ENCODE results near the gene ATP2B3. TPM values are rescaled to one million over a fixed set of nuclear protein-coding genes. Genes with fewer than 3 reads are reported as not detected.

ATP2B3 gene
- polyA plus RNA-seq, 1 donor (not counting 4 experiments of a cell fraction or from before 2014, with no cell fraction given): not detected

- H4K20me1 ChIP-seq (ENCODE audit: control insufficient read depth, extremely low read depth, insufficient read depth, low read length): no peaks in the 10 kb centered on the region
- dilution Hi-C loops (cut with MboI; ENCODE audit: extremely low pct_ligation_motif_present, low sequenced_read_pairs): no loop called here
- peak overlapping the region; percentile 65 for H2AFZ ChIP-seq (ENCODE audit: control insufficient read depth, low read length)
Observed at GRCh38 chrX:153469811-153470410, 47.5 kb upstream of the ATP2B3 start.

GRCh38 chrX:153470411-153471363 is 46.8 kb upstream of the ATP2B3 start, which contains the start of gene HAUS7:
Gene HAUS7, minus strand, starts transcription at chrX:153470576. Its CDS starts 19 bp downstream, at chrX:153470557.
- H3K9me3 ChIP-seq (ENCODE audit: control insufficient read depth, low read depth, low read length): no peaks in the 10 kb centered on the region
- no peaks in the 10 kb centered on the region for H3K27me3 ChIP-seq (ENCODE audit: control insufficient read depth, extremely low read depth, insufficient read depth, low read length)
- DNase-seq (ENCODE audit: low read depth, low spot score): peak; percentile 45
- peaks cover 3% of the 10 kb centered on the region for H3K4me1 ChIP-seq (ENCODE audit: control insufficient read depth, extremely low read depth, insufficient read depth, low read length)
- no peaks in the 10 kb centered on the region for H3K36me3 ChIP-seq (ENCODE audit: control insufficient read depth in 2 of 2, extremely low read depth in 1 of 2, insufficient read depth in 2 of 2, low read length in 2 of 2)
- H3K9me1 ChIP-seq (ENCODE audit: control insufficient read depth, extremely low read depth, insufficient read depth, low read length): no peaks in the 10 kb centered on the region
- H3K27ac ChIP-seq (ENCODE audit: control insufficient read depth, insufficient read depth, low read length): peak within 1 kb of the TSS; percentile 20
- dilution Hi-C loops (cut with MboI; ENCODE audit: extremely low pct_ligation_motif_present, low sequenced_read_pairs): no loop called here
- peak within 1 kb of the TSS; percentile 67 for H3K9ac ChIP-seq (ENCODE audit: control insufficient read depth, extremely low read depth, insufficient read depth, low read length)
- H3K4me2 ChIP-seq (ENCODE audit: control insufficient read depth, extremely low read depth, insufficient read depth, low read depth, low read length): peak within 1 kb of the TSS; percentile 78
- no peak for TF ChIP-seq EZH2 (IDR thresholded peaks at IDR 0.05; ENCODE audit: low read length)
- TF ChIP-seq, protein P1, sequence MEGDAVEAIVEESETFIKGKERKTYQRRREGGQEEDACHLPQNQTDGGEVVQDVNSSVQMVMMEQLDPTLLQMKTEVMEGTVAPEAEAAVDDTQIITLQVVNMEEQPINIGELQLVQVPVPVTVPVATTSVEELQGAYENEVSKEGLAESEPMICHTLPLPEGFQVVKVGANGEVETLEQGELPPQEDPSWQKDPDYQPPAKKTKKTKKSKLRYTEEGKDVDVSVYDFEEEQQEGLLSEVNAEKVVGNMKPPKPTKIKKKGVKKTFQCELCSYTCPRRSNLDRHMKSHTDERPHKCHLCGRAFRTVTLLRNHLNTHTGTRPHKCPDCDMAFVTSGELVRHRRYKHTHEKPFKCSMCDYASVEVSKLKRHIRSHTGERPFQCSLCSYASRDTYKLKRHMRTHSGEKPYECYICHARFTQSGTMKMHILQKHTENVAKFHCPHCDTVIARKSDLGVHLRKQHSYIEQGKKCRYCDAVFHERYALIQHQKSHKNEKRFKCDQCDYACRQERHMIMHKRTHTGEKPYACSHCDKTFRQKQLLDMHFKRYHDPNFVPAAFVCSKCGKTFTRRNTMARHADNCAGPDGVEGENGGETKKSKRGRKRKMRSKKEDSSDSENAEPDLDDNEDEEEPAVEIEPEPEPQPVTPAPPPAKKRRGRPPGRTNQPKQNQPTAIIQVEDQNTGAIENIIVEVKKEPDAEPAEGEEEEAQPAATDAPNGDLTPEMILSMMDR (optimal IDR thresholded peaks at IDR 0.05 in 1 of 3, IDR thresholded peaks at IDR 0.05 in 1 of 3, conservative IDR thresholded peaks at IDR 0.05 in 1 of 3; ENCODE audit: extremely low read depth in 1 of 3, insufficient read depth in 2 of 3, low read length in 3 of 3): peak in 2 of 3 experiments; percentile 56 to 80
- peak within 1 kb of the TSS; percentile 65 for H2AFZ ChIP-seq (ENCODE audit: control insufficient read depth, low read length)
- H4K20me1 ChIP-seq (ENCODE audit: control insufficient read depth, extremely low read depth, insufficient read depth, low read length): no peaks in the 10 kb centered on the region
- H3K4me3 ChIP-seq (ENCODE audit: control insufficient read depth in 2 of 3, extremely low read depth in 1 of 3, insufficient read depth in 2 of 3, low read depth in 1 of 3, low read length in 3 of 3): peak within 1 kb of the TSS; percentile 51 to 78 (median 70)
- no peak for FAIRE-seq
- H3K79me2 ChIP-seq (ENCODE audit: control insufficient read depth, insufficient read depth, low read length): peaks cover 4% of the 10 kb centered on the region

More at GRCh38 chrX:153469811-153470410, 47.5 kb upstream of the ATP2B3 start:
- DNase-seq (ENCODE audit: low read depth, low spot score) (no peak), FAIRE-seq (no peak)
- no peaks in the 10 kb centered on the region for H3K9me1 ChIP-seq (ENCODE audit: control insufficient read depth, extremely low read depth, insufficient read depth, low read length)
- H3K9ac ChIP-seq (ENCODE audit: control insufficient read depth, extremely low read depth, insufficient read depth, low read length): peak overlapping the region; percentile 67
- H3K4me1 ChIP-seq (ENCODE audit: control insufficient read depth, extremely low read depth, insufficient read depth, low read length): peaks cover 3% of the 10 kb centered on the region
- H3K4me3 ChIP-seq (ENCODE audit: control insufficient read depth in 2 of 3, extremely low read depth in 1 of 3, insufficient read depth in 2 of 3, low read depth in 1 of 3, low read length in 3 of 3): peak overlapping the region; percentile 51 to 78 (median 70)
- H3K9me3 ChIP-seq (ENCODE audit: control insufficient read depth, low read depth, low read length): no peaks in the 10 kb centered on the region
- H3K27ac ChIP-seq (ENCODE audit: control insufficient read depth, insufficient read depth, low read length): peak overlapping the region; percentile 20
- H3K27me3 ChIP-seq (ENCODE audit: control insufficient read depth, extremely low read depth, insufficient read depth, low read length): no peaks in the 10 kb centered on the region
- peak overlapping the region; percentile 78 for H3K4me2 ChIP-seq (ENCODE audit: control insufficient read depth, extremely low read depth, insufficient read depth, low read depth, low read length)
- no peaks in the 10 kb centered on the region for H3K36me3 ChIP-seq (ENCODE audit: control insufficient read depth in 2 of 2, extremely low read depth in 1 of 2, insufficient read depth in 2 of 2, low read length in 2 of 2)
- H3K79me2 ChIP-seq (ENCODE audit: control insufficient read depth, insufficient read depth, low read length): peaks cover 4% of the 10 kb centered on the region
- TF ChIP-seq EZH2 (IDR thresholded peaks at IDR 0.05; ENCODE audit: low read length): no peak
- TF ChIP-seq, protein P1 (optimal IDR thresholded peaks at IDR 0.05 in 1 of 3, IDR thresholded peaks at IDR 0.05 in 1 of 3, conservative IDR thresholded peaks at IDR 0.05 in 1 of 3; ENCODE audit: extremely low read depth in 1 of 3, insufficient read depth in 2 of 3, low read length in 3 of 3): peak in 2 of 3 experiments; percentile 9 to 33

All from keratinocyte (primary cell).